GM12873 (cell line): Measurements from ENCODE around the gene KIAA0232.

ENCODE experiments used
- TF ChIP-seq, protein P1 (sequence below): IDR thresholded peaks from 2 replicates; pipeline ENCODE4 v1.5.1; 2012; ENCODE audit warnings: low read depth, mild to moderate bottlenecking, moderate library complexity, low read length, control low read depth; ENCODE audit not compliant: insufficient read depth; ENCODE audit errors: missing control alignments

KIAA0232 gene

GRCh38 chr4:6916587-6917460 lies 134.3 kb downstream of the KIAA0232 start:
- TF ChIP-seq, protein P1, sequence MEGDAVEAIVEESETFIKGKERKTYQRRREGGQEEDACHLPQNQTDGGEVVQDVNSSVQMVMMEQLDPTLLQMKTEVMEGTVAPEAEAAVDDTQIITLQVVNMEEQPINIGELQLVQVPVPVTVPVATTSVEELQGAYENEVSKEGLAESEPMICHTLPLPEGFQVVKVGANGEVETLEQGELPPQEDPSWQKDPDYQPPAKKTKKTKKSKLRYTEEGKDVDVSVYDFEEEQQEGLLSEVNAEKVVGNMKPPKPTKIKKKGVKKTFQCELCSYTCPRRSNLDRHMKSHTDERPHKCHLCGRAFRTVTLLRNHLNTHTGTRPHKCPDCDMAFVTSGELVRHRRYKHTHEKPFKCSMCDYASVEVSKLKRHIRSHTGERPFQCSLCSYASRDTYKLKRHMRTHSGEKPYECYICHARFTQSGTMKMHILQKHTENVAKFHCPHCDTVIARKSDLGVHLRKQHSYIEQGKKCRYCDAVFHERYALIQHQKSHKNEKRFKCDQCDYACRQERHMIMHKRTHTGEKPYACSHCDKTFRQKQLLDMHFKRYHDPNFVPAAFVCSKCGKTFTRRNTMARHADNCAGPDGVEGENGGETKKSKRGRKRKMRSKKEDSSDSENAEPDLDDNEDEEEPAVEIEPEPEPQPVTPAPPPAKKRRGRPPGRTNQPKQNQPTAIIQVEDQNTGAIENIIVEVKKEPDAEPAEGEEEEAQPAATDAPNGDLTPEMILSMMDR, result no peak

DNA sequence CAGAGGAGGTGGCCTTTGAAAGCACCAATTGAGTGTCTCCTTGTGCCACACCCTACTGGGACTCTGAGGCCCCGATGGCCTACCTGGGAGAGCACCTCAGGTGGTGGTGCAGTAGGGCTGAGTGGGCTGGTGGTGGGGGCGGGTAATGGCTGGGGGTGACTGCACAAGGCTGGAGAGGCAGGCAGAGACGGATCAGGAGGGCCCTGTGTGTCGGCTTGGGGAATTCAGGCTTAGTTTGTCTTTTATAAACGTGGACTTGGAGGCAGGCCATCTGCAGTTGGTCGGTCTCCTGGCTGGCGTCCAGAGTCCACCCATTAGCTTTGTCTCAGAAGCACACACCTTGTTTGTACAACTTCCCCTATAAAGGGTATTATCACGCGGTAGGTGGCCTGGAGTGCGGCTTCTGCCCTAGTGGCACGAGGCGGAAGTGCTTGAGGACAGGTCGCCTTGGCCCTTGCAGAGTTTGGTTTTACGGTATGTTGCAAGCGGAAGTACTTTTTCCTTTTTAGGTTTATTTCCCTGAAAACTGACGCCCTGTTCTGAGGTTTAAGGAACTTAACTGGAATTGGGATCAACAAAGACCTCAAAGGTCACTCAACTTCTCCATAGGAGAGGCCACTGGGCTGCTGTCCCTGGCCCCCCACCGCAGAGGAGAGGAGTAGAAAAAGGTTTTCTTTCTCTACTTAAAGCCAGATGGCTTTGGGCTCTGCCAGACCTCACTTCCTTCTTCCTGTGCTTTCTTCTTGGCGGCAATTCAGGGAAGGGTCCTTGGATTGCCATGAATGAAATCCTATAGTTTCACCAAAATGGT lies 135.1 kb downstream of the KIAA0232 start:
- TF ChIP-seq, protein P1, result peak; percentile 72

GRCh38 chr4:6918338-6918737 lies 135.8 kb downstream of the KIAA0232 start:
- TF ChIP-seq, protein P1, result no peak

DNA sequence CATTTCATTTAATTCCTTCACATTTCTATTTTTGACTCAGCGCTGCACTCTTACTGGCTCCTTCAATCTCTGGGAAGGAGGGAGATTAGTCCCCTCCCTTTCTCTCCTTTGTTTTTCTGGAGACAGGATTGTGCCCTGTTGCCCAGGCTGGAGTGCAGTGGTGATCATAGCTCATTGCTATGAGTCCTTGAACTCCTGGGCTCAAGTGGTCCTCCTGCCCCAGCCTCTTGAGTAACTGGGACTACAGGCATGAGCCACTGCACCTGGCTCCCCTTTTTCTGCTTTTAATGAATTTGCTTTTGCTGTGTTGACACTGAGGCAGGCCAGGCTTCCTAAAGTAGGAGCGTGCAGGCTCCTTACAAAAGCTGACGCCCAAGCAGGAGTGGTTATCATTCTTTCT lies 137.6 kb downstream of the KIAA0232 start:
- TF ChIP-seq, protein P1, result no peak

DNA sequence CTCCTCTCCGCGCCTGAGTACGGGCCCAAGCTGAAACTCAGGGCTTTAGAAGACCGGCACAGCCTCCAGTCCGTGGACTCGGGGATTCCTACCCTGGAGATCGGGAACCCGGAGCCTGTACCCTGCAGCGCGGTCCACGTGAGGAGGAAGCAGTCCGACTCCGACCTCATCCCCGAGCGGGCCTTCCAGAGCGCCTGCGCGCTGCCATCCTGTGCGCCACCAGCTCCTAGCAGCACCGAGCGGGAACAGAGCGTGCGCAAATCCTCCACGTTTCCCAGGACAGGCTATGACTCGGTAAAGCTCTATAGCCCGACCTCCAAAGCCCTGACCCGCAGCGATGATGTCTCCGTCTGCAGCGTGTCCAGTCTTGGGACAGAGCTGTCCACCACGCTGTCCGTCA lies 141.0 kb downstream of the KIAA0232 start:
- TF ChIP-seq, protein P1, result no peak

DNA sequence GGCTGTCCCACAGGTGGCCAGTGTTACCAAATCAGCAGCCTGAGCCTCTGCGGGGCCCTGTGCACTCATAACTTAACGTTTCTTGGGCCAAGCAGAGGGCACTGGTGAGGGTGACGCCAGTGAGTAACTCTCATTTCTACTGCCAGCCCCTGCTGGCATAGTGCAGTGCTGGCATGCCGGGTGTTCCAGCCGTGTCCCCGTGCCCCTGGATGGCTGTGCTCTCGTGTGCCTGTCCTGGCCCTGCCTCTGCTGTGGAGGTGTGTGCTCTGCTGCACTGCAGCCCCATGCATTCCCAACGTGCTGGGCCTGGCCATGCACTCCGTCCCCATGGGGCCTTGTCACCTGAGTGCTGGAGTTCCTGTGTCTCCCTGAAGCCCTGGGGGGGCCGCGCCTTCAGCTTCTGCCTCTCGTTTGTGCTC lies 141.8 kb downstream of the KIAA0232 start:
- TF ChIP-seq, protein P1, result no peak

DNA sequence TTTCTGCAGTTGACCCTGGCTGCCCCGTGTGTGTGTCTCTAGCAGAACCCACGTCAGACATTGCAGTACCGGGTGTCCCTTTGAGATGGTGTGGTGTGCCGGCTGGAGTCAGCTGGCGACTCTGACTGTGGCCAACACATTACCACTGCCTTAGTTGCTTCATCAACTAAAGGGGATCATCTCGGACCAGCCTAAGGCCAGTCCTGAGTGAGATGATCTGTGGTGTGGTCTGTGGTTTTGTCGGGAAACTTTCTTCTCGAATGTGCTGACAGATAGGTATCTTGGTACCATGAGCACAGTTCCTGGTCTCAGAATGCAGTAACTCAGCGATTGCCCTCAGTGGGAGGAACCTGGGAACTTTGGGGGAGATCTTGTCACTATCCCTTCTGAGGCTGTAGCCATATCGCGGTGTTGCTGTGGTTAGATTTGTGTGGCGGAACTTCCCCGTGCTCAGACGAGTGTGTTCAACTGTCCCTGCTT lies 142.9 kb downstream of the KIAA0232 start:
- TF ChIP-seq, protein P1, result no peak
